HG02973 (cell line): ENCODE results near the gene NAA15.
A peak's percentile ranks its signal among the peaks of the same experiment; 100 is the strongest.
"Not testable (repeated sequence)": the region's sequence is repeated elsewhere in the genome, so short reads cannot be mapped to it uniquely, and the experiment has no call there.

Experiments
- ATAC-seq: cut with Tn5 transposase; IDR thresholded peaks from one replicate; pipeline ENCODE4 v1.9.1; 2021; ENCODE audit warnings: moderate library complexity; ENCODE audit not compliant: unreplicated experiment

NAA15 gene

DNA sequence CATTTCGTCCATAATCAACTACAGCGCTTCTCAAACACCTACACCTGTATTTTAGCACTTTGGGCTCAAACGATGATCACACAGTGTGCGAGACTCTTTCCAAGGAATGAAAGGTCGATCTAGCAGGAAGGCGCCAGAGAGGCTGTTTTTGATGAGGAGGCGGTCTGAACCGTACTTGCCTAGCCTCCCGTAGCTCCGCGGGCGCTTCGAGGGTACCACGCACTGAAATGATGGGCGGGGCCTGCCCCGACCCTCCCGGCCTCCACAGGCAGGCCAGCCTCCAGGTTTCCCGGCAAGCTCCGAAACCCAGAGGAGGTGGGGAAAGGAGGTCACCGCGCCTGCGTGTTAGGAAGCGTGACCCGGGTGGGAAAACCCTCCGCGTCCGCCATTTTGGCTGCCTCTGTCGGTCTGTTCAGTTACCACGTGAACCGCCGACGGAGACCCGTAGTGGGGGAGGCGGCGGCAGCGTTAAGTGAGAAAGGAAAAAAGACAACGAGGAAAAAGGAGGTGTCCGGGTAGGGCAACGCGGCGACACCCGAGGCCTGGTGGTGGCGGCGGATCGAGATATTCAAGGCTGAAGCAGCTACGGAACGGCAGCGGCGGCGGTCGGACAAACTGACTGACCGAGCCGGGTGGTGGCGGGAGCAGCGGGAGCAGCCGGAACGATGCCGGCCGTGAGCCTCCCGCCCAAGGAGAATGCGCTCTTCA lies at the start of gene NAA15:
Gene NAA15, plus strand, starts transcription at position 393 of the 708 bp plus-strand sequence. Its CDS starts 273 bp downstream, at position 666.
- ATAC-seq: peak; percentile 70

DNA sequence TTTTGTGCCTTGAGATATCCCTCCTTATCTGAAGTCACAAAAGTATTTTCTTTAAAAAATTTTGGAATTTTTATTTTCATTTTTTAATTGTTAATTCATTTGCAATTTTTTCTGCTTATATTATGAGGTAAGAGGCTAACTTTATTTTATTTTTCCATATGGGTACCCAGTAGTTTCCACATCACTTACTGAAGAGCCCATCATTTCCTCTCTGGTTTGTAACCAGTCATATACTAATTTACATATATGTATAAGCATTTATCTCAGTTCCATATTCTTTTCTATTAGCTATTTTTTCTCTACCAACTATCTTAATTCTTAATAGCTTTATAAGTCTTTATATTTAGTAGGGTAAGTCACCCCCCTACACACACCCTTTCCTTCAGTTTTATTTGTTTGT lies 48.3 kb upstream of the NAA15 start:
- ATAC-seq: no peak

DNA sequence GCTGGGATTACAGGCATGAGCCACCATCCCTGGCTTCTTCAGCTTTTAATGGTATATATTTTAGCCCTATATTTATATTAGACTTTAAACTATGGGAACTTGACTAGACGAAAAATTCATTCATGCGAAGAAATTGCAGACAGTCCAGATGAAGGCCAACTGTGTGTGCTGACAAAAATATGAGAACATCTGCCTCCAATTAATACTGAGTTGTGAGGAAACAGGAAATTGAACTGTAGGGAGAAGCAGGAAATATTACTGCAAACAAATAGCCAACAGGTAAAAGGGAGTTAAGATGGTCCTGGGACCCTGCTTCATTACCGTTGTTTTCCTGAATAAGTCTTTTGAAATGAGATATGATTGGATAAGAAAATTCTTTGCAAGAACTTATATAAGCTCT lies 47.6 kb upstream of the NAA15 start:
- ATAC-seq: no peak

DNA sequence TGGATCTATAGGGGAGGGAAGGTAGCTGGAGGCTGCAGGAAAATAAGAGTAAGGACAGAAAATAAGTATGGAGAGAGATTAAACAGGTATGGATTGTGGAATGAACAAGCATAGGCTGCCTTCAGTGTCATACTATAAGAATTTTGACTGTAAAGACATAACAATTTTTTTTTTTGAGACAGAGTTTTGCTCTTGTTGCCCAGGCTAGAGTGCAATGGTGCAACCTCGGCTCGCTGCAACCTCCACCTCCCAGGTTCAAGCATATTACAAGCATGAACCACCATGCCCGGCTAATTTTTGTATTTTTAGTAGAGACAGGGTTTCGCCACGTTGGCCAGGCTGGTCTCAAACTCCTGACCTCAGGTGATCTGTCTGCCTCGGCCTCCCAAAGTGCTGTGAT lies 45.7 kb upstream of the NAA15 start:
- ATAC-seq: not testable (repeated sequence)

DNA sequence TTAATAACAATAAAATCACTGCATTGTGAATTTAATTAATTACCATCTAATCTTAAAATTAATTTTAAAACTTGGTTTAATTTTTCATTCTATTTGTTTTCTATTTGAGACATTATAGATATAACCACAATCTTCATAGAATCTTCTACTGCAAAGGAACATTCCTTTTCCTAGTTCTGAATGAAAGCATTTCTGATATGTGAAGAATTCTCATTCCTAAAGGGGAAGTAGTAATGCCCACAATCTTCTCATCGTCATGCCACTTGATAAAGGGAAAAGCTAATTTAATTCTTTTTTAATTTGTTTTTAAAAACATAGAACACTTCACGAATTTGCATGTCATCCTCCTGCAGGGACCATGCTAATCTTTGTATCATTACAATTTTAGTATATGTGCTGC lies 45.0 kb upstream of the NAA15 start:
- ATAC-seq: no peak

DNA sequence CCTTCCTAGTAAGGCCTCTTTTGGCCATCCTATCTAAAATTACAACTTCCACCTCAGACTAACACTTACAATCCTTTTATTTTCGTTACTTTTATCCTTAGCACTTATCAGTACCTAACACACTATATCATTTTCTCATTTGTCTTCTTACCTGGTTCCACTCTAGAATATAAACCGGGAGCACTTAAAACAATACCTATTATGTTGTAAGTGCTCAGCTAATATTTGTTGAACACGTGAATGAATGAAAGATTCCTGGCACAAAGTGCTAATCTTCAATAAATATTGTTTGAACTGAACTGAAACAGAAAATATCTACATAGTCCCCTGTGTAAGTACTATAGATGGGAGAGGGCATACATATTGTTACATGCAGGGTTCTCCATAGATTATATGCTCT lies 35.7 kb upstream of the NAA15 start:
- ATAC-seq: no peak

DNA sequence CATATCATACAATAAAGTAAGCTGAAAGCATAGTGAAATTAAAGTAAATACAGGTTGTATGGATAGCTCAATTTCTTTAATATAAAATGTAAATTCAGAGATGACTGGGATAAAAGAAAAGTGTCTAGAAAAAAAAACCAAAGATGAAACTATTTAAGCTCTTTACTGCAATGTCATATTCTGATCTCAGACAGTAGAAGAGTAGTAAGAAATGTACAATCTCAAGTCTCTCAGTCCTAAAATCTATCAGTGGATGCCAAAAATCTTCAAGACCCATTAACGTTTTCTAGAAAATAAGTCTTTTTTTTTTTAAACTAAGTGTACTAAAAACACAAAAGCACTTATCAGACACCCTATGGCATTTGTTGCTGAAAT lies 35.1 kb upstream of the NAA15 start:
- peak; percentile 2 for ATAC-seq

DNA sequence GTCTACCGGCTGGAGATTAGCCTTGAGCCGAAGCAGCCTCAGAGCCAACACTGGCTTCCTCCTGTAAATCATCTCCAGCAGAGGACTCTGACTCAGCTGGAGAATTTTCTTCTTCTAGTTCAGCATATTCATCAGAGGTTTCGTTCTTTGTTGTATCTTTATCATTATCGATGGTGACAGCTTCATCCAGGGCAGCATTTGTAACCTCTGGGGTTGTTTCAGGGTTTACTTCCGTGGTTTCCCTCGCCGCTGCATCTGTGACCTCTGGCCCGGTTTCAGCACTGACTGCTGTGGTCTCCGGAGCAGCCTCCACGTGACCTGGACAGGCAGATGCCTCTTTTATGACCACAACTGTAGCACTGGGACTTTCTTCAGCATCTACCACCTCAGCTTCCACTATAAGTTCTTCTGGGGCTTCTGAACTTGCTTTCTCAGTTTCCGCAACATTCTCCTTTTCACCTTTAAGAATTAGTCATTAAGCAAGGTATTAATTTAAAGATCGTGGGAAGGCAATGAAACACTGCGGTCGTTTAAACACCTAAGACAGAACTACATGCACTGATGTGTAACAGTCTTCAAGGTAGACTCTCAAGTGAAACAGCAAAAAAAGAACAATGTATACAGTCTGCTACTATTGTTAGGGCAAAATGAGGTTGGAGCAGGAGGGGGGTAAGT lies 34.6 kb upstream of the NAA15 start:
- peak; percentile 96 for ATAC-seq

DNA sequence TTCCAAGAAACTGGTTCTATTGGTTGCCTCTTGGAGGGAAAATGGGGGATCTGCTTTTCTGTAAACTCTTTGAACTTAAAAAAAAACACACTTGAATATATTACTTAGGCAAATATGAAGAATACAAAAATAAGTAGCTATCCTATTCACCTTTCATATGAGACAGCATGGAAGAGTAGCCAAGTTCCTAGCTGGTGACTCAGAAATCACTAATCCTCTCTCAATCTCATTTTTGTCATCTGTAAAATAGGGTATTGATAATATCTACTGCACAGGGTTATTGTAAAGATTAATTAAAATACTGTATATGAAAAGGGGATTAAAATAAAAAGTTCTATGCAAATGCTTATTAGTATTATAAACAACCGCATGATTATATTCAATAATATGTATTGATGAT lies 34.0 kb upstream of the NAA15 start:
- no peak for ATAC-seq

DNA sequence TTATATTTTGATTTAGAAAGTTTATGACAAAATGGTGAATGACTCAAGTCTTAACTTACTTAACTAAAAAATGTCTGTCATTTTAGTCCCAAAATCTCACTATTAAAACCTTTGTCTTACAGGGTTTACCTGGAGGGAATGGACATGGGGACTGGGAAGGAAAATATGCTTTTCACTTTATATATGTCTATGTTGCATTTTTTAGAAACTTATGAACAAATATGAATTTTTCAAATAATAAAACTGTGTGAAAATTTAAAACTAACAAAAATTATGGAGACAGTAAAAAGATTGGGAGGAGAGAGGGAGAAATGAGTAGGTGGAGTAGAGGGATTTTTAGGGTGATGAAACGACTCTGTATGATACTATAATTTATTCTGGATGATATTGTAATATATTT lies 27.5 kb upstream of the NAA15 start:
- no peak for ATAC-seq

DNA sequence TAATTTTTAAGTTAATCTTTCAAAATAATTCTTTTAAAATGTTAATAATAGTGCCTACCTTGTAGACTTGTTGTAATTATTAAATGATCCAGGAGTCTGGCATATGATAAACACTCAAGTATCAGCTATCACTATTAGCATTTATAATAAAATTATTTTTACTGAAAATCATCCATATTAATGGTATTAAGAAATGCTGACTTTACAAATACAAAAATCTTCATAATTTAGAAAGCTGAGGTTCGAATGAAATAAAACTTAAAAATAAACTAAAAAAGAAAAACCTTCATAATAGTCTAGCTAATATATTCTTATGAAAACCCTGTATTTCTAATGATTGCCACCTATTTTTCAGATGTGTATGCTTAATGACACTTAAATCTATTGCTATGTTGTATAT lies 26.5 kb upstream of the NAA15 start:
- no peak for ATAC-seq

DNA sequence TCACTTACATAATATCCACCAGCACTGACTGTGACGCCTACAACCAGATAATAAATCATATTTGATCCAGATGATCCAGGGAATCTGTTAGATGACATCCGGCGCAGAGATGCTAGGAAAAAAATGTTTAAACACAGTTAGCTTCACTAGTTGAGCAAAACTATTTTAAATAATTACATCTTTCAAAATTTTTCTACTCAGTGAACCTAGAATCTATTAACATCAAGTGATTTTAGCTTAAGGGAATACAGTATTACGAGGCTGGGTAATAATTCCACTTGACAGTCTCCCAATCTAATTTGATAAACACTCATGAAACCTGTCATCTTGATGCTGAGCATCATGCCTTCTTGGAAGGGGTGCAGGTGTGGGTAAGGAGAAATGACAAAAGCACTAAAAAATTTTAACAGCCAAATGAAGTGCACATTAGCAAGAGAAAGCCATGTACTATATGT lies 26.0 kb upstream of the NAA15 start:
- ATAC-seq: no peak

DNA sequence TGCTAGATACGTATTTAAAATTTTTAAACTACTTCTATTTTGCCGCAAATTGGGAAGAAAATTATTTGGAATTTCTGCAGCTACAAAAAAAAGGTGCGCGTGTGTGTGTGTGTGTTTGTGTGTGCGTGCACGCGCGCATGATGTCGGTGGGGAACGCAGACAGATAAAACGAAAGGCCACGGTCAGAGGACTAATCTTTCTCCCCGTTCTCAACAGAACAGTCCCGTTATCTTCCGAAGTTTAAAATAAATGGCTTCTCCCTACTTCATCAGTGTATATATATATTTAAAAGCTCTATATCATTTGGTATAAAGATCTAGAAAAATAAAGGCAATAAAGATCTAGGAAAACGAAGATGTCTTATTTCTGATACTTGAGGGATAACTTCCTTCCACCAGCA lies 22.8 kb upstream of the NAA15 start:
- ATAC-seq: no peak

DNA sequence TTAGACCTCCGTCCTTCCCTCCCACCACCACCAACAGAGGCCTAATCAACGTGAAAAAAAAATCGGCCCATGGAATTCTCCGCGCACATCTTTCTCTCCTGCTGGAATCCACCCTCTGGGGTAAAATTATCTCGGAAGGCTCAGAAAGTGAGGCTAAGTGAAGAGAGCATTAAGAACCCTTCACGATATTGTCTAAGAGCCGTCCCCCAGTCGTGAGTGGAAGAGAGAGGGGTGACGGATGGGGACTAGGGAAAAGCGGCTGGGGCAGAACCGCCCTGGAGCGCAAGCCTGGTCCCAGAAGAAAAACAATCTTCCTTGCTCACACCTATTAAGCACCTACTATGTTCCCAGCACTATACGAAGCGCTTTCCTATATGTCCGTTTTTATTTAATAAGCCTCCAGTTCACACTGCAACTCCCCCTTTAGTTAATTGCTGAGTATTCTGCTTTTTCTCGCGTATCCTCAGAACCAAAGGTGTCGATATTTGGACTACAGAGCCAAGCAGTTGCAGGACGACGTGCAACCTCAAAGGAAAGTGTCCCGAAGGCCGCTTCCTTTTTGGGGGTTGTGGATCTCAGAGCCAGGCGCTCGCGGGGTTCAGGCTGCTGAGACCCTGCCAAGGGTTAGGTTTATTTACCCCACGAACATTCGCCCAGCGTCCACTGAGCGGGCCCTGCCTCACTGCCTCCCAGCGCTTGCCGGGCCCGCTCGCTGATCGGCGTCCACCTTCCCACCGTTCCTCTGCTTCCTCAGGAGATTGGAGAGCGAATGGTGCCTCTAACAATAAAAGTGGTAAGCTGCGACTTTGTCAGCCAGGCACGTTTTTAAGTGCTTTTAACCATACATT lies 22.2 kb upstream of the NAA15 start:
- no peak for ATAC-seq

DNA sequence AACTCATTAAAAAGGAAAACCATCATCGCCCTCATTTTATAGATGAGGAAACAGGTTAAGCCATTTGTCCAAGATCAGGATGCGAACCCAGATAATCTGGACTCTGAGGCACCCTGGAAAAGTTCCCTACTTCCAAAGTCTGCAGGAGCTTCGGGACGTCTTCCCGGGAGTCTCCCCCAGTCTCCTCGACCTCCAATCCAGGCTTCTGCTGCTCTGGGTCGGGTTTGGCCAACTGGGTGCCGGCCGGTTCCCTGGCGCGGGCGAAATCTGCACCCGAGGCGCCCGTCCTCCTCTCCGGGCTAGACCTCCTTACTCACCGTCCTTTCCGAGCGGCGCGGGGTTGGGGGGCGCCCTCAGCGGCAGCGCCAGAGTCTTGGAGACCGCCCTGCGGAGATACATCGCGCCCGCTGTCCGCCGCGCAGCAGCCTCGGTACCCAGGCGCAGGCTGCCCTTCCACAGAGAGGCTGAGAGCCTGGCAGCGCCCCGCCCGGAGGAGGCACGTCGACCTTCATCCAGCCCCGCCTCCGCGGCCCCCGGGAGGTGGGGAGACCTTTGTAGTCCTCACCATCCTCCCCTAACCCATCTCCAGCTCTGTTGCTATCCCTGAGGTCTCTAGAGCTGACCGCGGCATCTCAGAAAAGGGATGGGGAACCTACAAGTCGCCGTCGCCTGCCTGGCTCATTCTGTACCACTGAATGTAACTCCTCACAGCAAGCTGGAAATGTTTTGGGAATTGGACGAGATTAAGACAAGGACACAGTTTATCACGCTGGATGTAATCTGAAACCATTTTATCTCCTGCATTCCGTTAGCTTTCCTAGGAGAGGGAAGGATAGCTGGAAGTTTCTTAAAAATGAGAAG lies 21.3 kb upstream of the NAA15 start, which contains the start of gene MGARP:
Gene MGARP, minus strand, starts transcription at position 466 of the 861 bp plus-strand sequence. Its CDS starts 67 bp downstream, at position 399.
- ATAC-seq: no peak

DNA sequence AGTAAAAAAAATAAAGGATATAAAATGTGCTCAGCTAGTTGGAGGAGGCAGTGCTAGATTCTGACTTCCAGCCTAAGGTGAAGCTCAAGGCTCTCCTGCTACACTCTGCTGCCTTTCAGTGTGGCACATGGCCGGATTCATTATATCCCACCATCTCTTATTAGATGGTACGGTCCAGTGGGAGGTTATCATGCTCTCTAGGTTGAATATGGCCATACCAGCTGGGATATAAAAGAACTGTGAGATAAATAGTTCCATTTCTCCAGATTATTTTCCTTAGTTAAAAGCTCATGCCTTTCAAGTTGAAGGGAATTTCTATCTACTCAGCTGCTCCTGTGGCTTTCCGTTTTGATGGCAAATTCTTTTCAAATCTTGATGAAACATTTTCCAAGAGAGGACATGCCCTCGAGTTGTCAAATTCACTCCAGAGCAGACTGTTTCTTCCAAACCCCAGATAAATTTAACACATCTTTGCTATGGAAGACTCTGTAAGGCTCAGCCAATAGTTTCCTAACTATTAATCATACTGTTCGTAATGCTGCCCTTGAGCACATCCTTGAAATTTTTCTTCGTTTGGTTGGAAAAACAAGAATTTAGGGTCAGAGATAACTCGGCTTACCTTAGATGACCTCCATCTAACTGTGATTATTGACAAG lies 19.1 kb upstream of the NAA15 start:
- no peak for ATAC-seq

DNA sequence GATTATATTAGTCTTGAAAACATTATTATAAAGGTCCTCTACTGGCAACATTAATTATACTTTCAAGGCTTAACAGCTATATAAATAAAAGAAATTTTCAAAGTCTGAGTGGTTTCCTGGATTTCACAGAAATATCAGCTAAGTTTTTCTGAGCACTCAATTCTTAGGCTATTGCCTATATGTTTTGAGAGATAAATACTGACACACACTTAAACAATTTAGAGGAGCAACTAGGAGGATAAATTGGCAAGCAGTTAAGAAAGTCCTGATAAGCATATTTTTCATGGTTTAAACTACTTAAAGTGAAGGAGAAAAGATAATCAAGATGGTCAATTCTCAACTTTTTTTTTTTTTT lies 18.6 kb upstream of the NAA15 start:
- no peak for ATAC-seq

DNA sequence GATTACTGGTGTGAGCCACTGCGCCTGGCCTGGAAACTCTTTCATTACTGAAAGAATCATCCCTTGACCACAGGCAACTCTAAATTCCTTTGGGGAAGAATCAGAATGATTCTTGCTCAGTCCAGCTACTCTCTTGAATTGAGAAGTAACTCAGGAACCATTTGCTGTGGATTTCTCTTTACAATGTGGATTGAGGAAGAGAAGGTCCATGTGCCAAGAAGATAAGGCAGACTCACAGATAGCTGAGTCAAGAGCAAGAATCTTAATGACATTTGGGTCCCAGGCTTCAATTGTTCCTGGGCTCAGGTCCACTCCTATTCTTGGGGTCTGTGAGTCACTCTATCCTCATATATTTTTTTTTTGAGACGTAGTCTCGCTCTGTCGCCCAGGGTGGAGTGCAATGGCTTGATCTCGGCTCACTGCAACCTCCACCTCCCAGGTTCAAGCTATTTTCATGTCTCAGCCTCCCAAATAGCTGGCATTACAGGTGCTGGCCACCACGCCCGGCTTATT lies 15.1 kb upstream of the NAA15 start:
- ATAC-seq: no peak

DNA sequence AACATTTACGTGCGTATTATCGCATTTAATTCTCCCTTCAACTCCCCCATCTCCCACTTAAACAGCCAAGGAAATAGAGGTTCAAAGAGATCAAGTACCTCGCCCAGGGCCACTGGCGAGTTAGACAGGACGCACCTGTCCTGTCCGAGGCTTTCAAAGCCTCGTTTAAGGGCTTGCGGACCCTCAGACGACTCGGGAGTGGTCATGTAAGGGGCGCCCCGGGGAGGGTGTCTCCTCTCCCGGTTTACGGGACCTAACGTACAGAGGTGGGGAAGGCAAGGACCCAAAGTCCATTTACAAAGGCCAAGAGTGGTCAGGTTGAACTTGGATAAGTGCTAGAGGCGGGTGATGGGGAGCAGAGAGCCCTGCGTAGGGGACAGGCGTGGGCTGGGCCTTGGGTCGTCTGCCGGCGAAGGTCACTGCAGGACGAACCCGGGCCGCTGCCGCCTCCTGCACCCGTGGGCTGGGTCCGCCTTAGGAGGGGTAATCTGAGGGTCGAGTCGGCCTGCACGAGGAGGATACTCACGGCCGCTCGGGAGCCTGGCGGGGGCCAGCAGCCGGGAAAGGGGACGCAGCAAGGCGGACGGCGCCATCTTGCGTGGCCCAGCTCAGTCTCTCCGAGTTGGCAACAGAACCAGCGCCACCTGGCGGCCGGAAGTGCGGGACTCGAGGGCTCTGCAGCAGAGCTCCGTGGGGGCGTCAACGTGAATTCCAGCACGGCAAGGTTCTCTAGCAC lies 5.9 kb upstream of the NAA15 start:
- peak; percentile 89 for ATAC-seq
